ENCODE measurements around the gene GTF3C2. TPM values are rescaled to one million over a fixed set of nuclear protein-coding genes. Genes with fewer than 3 reads are reported as not detected.

GTF3C2 gene
- total and polyA plus RNA-seq, 2 of the 4 experiments (the other 2 are of a cell fraction): 25.5 to 36.9 TPM

- intact Hi-C loops (cut with micrococcal nuclease) (no loop called here), dilution Hi-C loops (cut with HindIII; ENCODE audit: low sequenced_read_pairs, unreplicated experiment) (no loop called here), in situ Hi-C loops (cut with MboI; ENCODE audit: low sequenced_read_pairs) (no loop called here)
- Histone ChIP-seq H2AK5ac (ENCODE audit: low read depth, low read length) (no peak overlapping the region), H3K79me1 (ENCODE audit: low read depth in 1 of 2, low read length in 2 of 2) (peaks cover 6 to 13% of the 10 kb centered on the region in 2 experiments), H3K36me3 (ENCODE audit: control insufficient read depth, insufficient read depth, low read length) (peaks cover 16% of the 10 kb centered on the region), H2AK9ac (replicated peaks; ENCODE audit: low read depth, low read length, poor library complexity) (no peak overlapping the region), H4K8ac (ENCODE audit: low read depth in 2 of 2, low read length in 2 of 2) (no peak overlapping the region), H2BK5ac (ENCODE audit: low read depth, low read length, poor library complexity, severe bottlenecking) (no peak overlapping the region), H3K27me3 (ENCODE audit: control insufficient read depth, insufficient read depth, low read length) (no peaks in the 10 kb centered on the region), H3K4me2 (ENCODE audit: low read depth, low read length) (no peak overlapping the region), H2BK120ac (ENCODE audit: low read depth, low read length) (no peak overlapping the region), H3K9me3 (ENCODE audit: control insufficient read depth, insufficient read depth, low read length) (no peaks in the 10 kb centered on the region), H2BK20ac (ENCODE audit: low read depth, low read length) (no peak overlapping the region), H3K18ac (ENCODE audit: low read depth, low read length) (no peak overlapping the region), H3K27ac (ENCODE audit: insufficient read depth, low read length) (no peak overlapping the region), H3K4me3 (ENCODE audit: insufficient read depth, low read depth, low read length) (no peak overlapping the region), H3K9ac (ENCODE audit: low read depth, low read length) (no peak overlapping the region), H4K5ac (ENCODE audit: low read depth, low read length) (no peak overlapping the region), H3K14ac (replicated peaks; ENCODE audit: low read depth, low read length) (no peak overlapping the region), H2AFZ (replicated peaks; ENCODE audit: low read length, poor library complexity) (no peak overlapping the region), H3K4ac (ENCODE audit: low read depth, low read length) (no peak overlapping the region), H3K23ac (ENCODE audit: low read depth, low read length) (no peak overlapping the region), H3K9me1 (ENCODE audit: insufficient read depth, low read length) (peaks cover 4% of the 10 kb centered on the region; the same call in 1 of the 2 replicates), H2BK15ac (ENCODE audit: low read depth, low read length) (no peak overlapping the region), H3K4me1 (ENCODE audit: control insufficient read depth, insufficient read depth, low read length) (no peaks in the 10 kb centered on the region), H4K91ac (ENCODE audit: insufficient read depth, low read depth, low read length) (no peak overlapping the region), H3K56ac (ENCODE audit: extremely low read depth, insufficient read depth, low read length) (no peak overlapping the region), H4K20me1 (ENCODE audit: insufficient read depth, low read length) (no peaks in the 10 kb centered on the region)
- 100% methylated on average over 1 of the region's 9 CpGs; no CpG with 5 or more reads in 1 of the 2 experiments for WGBS, 2 experiments (ENCODE audit: extremely low coverage in 2 of 2, insufficient read length in 1 of 2)
- BruUV-seq (replicated peaks): no TSS peak
- ATAC-seq (ENCODE audit: low read depth) (no peak), DNase-seq (no peak)
- POLR2A ChIA-PET (ENCODE audit: unreplicated experiment): no interaction called here
- no peak for TF ChIP-seq BHLHE40 (IDR thresholded peaks at IDR 0.05; ENCODE audit: low read depth, low read length)
- no peak for TF ChIP-seq MAFK (IDR thresholded peaks at IDR 0.05; ENCODE audit: low read depth, low read length)
- no peak for TF ChIP-seq SMC3 (IDR thresholded peaks at IDR 0.05; ENCODE audit: low read depth, low read length)
- TF ChIP-seq, protein P1, sequence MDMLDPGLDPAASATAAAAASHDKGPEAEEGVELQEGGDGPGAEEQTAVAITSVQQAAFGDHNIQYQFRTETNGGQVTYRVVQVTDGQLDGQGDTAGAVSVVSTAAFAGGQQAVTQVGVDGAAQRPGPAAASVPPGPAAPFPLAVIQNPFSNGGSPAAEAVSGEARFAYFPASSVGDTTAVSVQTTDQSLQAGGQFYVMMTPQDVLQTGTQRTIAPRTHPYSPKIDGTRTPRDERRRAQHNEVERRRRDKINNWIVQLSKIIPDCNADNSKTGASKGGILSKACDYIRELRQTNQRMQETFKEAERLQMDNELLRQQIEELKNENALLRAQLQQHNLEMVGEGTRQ (IDR thresholded peaks at IDR 0.05; ENCODE audit: low read depth, low read length): no peak
- TF ChIP-seq RAD21 (IDR thresholded peaks at IDR 0.05; ENCODE audit: low read length): no peak
- no peak for TF ChIP-seq CEBPB (IDR thresholded peaks at IDR 0.05; ENCODE audit: low read depth, low read length)
- TF ChIP-seq MAZ (IDR thresholded peaks at IDR 0.05; ENCODE audit: borderline replicate concordance, low read depth, low read length): no peak
- no peak for TF ChIP-seq RFX5 (IDR thresholded peaks at IDR 0.05; ENCODE audit: low read depth, low read length)
- no peak for TF ChIP-seq CHD1 (IDR thresholded peaks at IDR 0.05; ENCODE audit: low read depth, low read length)
- no peak for TF ChIP-seq RCOR1 (IDR thresholded peaks at IDR 0.05; ENCODE audit: insufficient replicate concordance, low read length)
- TF ChIP-seq FOS (IDR thresholded peaks at IDR 0.05; ENCODE audit: low read depth, low read length): no peak
- TF ChIP-seq, protein P2, sequence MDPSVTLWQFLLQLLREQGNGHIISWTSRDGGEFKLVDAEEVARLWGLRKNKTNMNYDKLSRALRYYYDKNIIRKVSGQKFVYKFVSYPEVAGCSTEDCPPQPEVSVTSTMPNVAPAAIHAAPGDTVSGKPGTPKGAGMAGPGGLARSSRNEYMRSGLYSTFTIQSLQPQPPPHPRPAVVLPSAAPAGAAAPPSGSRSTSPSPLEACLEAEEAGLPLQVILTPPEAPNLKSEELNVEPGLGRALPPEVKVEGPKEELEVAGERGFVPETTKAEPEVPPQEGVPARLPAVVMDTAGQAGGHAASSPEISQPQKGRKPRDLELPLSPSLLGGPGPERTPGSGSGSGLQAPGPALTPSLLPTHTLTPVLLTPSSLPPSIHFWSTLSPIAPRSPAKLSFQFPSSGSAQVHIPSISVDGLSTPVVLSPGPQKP (IDR thresholded peaks at IDR 0.05; ENCODE audit: borderline replicate concordance, low read depth, low read length): no peak
- no peak for TF ChIP-seq POLR2A (IDR thresholded peaks at IDR 0.05; ENCODE audit: low read depth, low read length)
- CTCF ChIA-PET: no interaction called here
Observed at GRCh38 chr2:27314709-27315108, 41.9 kb downstream of the GTF3C2 start.

Measured in IMR-90 (cell line).